Measurements from ENCODE around the gene RXYLT1.
"Not testable (repeated sequence)": the region's sequence is repeated elsewhere in the genome, so short reads cannot be mapped to it uniquely, and the experiment has no call there.

The RXYLT1 gene, protein sequence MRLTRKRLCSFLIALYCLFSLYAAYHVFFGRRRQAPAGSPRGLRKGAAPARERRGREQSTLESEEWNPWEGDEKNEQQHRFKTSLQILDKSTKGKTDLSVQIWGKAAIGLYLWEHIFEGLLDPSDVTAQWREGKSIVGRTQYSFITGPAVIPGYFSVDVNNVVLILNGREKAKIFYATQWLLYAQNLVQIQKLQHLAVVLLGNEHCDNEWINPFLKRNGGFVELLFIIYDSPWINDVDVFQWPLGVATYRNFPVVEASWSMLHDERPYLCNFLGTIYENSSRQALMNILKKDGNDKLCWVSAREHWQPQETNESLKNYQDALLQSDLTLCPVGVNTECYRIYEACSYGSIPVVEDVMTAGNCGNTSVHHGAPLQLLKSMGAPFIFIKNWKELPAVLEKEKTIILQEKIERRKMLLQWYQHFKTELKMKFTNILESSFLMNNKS

DNA sequence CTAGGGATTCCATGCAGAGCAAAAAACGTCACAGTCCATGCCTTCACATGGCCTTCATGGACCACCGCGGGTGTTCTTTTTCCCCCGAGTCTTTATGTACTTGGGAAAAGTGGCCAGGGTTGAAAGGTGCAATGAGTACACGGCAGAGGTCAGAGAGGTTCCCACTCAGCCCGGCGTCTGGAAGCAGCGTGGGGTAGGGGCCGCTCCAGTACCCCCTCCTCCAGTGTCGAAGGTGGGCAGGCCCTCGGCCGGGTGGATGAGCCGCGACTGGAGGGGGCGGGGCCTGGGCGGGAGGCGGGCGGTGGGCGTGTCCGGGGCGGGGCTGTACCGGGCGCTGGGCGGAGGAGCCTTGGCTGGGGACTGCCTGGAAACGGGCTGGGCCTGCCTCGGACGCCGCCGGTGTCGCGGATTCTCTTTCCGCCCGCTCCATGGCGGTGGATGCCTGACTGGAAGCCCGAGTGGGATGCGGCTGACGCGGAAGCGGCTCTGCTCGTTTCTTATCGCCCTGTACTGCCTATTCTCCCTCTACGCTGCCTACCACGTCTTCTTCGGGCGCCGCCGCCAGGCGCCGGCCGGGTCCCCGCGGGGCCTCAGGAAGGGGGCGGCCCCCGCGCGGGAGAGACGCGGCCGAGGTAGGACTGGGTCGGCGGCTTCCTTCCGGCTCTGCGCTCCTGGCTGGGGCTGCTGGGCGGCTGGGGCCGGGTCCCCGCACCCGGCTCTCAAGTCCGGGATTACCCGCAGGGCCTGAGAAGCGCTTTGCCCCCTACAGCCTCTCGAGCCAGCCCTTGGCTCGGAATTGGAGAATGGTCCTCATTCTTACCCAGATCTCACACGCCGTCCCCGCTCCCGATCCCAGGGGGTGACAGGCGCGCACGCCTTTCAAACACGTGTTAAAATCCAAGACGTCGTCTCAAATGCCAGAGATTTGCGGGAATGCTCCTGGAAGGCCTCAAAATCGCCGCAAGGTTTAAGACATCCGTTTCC, at the start of gene RXYLT1:
Gene RXYLT1 (plus strand): TSS at position 412 of the 984 bp plus-strand sequence. CDS start 52 bp downstream, at position 464.
- peak; percentile 71 for DNase-seq

DNA sequence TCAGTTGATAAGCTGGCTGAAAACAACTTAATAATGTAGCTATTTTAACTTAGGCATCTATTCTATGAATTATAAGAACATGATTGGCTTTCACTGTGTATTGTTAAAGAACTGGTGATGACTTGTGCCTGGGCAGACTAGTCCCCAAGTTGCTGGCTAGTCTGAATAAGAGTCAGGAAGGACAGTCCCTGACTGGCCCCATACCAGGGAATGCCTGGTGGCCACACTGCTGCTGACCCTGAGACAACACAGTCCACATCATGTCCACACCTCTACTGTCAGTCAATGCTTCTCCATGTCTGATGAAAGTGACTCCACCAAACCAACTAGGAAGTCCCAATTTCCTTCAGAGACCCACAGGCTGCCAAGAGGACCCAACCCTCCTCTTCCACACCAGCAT, 46.9 kb upstream of the RXYLT1 start:
- not testable (repeated sequence) for DNase-seq

DNA sequence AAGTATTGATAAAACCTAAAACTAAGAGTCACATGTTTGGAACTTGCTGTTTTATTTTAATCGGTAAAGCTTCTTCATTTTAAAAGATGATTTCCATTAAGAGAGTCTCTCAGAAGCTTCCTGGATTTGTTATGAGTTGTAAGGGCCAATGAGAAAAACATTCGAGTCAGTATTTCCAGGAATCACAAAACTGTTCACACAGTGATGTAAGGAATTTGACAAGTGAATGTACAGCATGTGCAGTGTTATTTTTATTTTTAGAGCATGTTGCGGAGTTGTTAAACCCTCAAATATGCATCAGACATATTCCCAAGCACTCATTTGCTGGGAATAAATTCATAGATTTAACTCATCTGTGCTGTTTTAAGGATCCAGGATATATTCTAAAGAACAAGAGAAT, 46.1 kb upstream of the RXYLT1 start:
- not testable (repeated sequence) for DNase-seq

DNA sequence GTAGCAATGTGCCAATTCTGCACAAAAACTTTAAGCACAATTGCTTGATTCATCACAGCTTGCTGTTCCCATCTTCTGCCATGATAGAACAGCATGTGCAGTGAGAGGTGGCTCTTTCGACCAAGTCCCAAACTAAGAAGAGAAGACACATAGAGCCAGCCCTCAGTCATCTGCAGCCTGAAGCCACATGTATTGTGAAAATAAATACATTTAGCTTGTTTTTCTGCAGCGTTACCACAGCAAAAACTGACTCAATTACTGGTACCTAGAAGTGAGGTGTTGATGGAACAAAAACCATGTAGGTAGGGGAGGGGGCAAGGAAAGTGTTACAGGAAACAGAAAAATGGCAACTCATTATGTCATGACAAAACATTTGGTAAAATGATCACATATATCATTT, 39.2 kb upstream of the RXYLT1 start:
- not testable (repeated sequence) for DNase-seq

DNA sequence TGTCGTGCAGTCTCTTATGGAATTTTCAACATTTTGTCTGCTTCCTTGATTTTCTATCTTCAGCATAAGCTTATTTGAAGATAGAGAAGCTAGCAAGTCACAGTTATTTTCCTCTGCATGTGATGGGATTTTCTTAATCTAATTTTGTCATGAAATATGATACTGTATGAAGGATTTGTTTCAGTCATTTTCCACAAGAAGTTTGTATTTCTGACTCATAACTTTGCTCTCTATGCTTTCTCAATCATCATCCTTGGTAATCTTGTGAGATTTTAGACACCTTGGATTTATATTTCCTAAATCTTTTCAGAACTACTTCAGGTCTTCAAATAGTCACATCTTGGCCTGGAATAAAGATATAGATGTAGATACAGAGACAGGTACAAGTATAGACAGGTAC, 38.3 kb upstream of the RXYLT1 start:
- not testable (repeated sequence) for DNase-seq

DNA sequence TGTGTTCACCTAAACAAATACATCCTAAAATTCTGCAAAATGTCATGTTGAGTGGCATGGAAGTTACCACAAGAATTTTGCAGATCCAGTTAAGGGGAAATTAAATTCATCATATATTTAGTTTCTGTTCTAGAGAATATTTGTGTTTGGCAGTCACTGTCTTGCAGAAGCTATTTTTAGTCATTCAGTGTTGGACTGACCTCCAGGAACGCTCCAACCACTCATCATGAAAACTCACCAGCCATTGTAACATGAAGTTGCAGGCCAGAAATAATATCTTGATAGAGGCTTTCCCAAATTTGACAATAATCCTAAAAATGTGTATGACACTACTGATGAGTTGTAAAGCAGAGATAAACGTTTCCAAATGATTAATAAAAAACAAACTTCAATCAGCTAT, 35.6 kb upstream of the RXYLT1 start:
- not testable (repeated sequence) for DNase-seq

DNA sequence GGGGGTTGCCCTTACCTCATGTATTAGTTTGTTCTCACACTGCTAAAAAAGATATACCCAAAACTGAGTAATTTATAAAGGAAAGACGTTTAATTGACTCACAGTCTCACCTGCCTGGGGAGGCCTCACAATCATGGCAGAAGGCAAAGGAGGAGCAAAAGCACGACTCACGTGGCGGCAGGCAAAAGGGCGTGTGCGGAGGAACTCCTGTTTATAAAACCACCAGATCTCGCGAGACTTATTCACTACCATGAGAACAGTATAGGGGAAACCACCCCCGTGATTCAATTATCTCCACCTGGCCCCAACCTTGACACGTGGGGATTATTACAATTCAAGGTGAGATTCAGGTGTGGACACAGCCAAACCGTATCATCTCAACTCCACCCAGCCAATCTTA, 33.2 kb upstream of the RXYLT1 start:
- DNase-seq, result not testable (repeated sequence)

DNA sequence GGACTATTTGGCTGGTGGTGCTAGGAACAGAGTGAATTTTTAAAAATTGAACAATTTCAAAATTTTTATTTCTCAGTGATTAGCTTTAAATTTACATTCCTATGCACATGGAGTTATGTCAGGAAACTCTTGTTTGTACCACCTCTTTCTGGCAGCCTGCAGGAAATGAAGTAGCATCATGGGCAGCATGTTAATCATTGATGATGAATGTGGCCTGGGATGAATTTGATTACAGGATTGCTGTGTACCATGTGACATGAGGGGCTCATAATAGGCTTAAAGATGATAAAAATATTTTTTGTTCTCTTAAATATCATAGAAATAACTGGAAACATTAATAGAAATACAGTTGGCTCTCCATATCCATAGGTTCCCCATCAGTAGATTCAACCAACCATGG, 32.6 kb upstream of the RXYLT1 start:
- DNase-seq, result not testable (repeated sequence)

DNA sequence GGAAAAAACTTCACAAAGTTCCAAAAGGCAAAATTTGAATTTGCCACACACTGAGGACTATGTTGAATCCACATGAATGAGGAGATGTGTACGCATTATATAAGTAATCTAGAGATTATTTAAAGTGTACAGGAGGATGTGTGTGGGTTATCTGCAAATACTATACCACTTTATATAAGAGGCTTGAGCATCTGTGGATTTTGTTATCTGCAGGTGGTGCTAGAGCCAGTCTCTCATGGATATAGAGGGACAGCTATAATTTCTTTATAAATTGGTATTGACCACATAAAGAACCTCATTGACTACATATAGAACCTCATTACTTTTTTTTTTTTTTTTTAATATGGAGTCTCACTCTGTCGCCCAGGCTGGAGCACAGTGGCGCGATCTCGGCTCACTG, 32.2 kb upstream of the RXYLT1 start:
- DNase-seq, result no peak

DNA sequence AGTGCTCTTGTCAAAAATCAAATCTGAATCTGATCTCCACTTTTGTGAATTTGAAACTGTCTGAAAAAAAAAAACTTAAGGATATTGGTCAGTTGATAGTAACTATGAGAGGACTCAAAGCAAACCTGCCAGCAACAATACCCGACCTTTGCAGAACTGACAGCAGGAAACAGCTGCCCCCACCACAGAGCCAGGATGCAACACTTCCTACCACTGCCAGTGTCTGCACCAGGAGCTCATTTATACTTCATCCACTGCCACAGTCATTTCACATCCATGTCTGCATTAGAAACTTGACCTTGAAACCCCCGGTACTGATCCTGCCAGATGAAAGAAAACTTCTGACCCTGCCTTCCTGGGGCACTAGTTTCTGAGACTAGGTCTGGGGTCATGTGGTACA, 27.4 kb upstream of the RXYLT1 start:
- no peak for DNase-seq

DNA sequence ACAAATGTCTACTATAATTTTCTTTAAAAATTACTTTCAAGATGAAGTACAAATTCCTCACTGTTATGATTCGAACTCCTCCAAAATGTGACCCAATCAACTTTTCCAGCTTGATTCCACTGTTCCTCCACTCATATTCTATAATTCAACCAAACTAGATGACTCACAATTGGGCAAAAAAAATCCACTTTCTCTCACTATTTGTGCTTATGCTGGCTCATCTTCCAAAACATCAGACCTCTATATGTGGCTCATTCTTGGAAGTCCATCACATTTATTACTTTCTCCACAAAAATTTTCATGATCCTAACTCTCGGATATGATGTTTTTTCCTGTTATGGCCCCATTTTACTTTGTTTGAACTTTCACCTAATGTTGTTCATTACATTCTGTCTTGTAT, 26.9 kb upstream of the RXYLT1 start:
- no peak for DNase-seq

DNA sequence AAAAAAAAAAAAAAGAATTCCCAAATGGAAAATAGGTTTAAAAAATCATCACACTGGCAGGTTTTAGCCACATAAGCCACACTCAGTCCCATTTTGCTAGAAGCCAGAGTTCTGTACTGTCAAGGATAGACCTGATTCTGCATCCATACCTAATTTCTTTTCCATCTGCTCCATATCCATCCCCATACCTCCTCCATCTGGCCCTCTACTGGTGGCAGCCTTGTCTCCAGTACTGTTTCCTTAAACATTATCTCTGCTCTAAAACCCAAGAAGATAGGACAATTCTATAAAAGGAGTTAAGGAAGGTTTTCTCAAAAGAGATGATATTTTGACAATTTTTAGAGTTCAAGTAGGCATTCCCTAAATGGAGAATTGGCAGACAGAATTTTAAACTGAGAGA, 26.0 kb upstream of the RXYLT1 start:
- DNase-seq, result no peak

DNA sequence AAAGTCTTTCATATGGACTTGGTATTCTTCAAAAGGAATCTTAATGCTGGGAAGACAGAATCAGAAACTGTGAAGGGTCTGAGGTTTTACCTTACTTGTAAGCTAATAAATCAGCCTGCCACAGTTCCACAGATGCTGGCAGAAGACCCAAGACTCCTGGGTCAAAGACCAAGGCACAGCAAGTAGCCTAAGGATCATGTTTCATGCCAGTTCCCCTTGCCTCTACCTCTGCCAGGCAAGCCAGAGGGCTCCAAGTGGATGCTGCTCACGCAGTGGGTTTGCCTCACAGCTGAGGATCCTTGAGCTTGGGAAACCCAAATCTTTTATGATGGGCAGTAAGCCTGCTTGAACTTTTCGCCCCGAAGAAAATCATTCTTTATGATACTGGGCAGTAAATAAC, 15.2 kb upstream of the RXYLT1 start:
- DNase-seq, result no peak

DNA sequence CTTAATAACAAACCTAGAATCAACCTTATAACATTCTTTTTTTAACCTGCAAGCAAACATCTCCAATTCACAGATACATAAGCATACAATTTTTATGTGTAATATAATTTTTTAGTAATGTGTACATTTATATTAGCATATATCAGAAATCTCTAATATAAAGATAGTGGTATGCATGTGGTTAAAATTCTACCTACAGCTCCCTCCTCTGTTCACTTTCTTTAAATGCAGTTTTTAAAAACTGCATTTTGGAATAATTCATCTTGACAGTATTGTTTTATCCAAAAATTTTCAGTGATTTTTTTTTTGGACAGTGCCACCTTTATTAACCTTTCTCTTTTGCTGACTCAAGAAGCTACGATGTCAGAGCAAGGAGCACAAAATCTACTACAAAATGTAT, 13.2 kb upstream of the RXYLT1 start:
- no peak for DNase-seq

DNA sequence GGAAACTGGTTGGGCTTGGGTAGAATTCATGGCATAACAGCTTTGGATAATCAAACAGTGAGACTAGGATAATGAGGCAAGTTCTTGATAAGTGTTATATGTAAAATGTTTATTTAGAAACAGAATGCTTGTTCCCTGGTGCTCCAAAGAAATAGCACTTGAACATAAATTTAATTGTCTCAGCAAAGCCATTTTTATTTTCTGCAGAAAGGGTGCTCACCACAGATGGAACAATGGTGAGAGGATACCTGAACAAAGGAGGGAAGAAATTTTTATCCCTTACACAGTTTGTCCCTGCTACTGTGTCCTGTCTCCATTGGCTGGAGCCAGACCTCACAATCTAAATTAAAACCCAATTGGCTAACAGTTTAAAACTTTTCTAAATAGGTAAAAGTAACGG, 9.3 kb upstream of the RXYLT1 start:
- DNase-seq, result no peak

DNA sequence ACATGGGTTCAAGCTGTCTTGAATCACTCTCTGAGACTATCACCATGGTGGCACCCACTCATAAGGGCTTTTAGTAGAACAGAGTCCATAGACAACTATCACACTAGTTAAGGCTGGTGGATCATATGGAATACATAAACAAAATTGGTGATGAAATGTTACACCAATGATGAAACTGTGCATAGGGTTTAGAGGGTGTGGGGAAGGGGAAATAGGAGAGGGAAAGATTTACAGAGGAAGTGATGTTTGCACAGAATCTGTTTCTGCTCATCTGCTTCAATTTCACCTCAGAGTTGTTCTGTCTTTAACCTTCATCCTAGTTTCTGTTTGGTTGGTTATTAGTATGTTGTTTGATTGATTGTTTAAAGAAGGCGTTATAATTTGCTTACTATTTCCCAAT, 2.4 kb upstream of the RXYLT1 start:
- DNase-seq, result no peak

DNA sequence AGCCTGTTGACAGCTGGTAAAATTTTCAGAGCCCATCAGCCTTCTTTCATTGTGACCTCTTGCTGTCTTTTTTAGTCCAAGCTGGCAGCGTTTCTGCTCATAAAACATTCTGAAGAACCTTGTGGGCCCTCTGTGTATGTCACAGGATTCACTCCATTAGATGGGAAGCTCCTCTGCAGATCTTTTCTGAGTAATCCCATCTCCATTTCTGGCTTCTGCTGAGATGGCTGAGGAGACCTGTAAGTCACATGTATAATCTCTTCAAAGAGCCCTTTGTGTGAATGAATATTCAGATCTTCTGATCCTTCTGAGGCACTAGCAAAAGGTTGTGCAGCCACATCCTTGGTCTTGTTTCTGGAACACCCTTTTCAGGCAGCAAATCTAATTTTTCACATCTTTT, 2.8 kb downstream of the RXYLT1 start:
- DNase-seq, result no peak

DNA sequence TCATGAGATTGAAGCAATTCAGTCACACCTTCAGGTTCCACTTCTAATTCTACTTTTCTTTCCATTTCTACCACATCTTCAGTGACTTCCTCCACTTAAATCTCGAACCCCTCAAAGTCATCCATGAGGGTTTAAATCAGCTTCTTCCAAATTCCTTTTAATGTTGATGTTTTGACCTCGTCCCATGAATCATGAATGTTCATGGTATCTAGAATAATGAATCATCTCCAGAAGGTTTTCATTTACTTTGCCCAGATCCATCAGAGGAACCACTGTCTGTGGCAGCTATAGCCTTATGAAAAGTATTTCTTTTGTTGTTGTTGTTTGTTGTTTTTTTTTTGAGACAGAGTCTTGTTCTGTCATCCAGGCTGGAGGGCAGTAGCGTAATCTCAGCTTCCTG, 7.6 kb downstream of the RXYLT1 start:
- no peak for DNase-seq

DNA sequence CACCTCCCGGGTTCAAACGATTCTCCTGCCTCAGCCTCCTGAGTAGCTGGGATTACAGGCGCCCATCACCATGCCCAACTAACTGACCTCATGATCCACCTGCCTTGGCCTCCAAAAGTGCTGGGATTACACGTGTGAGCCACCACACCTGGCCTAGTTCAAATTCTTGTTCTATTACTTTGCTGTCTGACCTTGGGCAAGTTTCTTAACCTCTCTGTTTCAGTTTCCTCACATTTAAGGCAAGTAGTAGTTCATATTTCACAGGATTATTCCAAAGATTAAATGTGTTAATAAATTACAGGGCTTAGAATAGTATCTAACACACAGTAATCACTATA, 10.9 kb downstream of the RXYLT1 start:
- DNase-seq, result no peak

DNA sequence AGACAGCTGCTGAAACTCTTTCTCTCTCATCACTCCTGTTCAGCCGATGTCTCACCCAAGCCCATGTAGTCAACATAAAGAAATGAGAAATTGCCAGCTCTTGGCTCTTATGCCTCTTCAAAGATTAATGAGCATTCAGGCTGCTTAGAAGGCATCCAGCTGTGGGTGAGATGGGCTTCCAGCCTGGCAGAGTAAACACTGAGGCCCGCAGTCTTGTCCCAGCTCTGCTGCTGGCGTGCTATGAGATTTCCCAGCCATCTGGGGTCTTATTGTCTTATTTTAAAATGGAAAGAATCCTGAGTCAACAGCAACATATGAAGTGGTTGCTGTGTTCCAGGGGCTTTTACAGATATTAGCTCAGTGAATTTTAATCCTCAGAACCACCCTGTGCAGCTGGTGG, 12.6 kb downstream of the RXYLT1 start:
- no peak for DNase-seq

DNA sequence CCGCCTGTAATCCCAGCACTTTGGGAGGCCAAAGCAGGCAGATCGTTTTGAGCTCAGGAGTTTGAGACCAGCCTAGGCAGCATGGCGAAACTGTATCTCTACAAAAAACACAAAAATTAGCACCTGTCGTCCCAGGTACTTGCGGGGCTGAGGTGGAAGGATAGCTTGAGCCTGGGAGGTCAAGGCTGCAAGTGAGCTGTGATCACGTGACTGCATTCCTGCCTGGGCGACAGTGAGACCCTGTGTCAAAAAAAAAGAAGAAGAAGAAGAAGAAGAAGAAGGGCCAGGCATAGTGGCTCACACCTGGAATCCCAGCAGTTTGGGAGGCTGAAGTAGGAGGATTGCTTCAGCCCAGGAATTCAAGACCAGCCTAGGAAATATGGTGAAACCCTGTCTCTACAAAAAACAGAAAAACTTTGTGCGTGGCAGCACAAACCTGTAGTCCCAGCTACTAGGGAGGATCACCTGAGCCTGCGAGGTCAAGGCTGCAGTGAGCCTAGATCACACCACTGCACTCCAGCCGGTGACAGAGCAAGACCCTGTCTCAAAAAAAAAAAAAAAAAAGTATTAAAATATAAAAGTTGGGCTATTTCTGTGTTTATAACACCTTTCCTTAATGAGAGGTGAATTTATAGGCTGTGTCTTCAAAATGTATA, 15.5 kb downstream of the RXYLT1 start:
- no peak for DNase-seq

DNA sequence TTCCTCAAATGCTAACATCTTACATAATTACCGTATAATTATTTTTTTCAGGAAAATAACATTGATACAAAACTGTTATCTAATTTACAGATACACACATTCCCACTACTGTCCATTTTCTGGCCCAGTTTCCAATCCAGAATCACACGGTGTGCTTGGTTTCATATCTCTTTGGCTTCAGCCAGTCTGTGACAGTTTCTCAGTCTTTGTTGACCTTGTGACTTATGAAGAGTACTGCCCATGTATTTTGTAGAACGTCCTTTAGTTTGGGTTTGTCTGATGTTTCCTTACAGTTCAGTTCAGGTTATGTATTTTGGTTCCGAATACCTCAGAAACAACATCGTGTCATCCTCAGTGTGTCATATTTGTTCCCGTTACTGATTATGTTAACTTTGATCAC, 16.2 kb downstream of the RXYLT1 start:
- DNase-seq, result no peak

DNA sequence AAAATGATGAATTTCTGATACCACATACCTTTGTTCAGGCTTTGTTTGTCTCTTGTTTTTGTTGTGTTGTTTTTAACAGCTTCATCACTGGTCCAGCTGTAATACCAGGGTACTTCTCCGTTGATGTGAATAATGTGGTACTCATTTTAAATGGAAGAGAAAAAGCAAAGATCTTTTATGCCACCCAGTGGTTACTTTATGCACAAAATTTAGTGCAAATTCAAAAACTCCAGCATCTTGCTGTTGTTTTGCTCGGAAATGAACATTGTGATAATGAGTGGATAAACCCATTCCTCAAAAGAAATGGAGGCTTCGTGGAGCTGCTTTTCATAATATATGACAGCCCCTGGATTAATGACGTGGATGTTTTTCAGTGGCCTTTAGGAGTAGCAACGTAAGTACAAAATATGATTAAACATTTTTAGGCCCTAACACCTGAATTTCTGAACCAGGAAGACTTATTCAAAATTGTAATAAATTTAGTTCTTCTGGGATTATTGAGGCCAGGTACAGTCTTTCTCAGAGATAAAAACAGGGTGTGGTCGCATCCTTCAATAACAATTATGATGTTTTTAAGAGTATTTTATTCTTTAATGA, 22.4 kb downstream of the RXYLT1 start:
- no peak for DNase-seq
